GM18517 (cell line): ENCODE results near the gene NEK8.
"Not testable (repeated sequence)": the region's sequence is repeated elsewhere in the genome, so short reads cannot be mapped to it uniquely, and the experiment has no call there.

Experiments used
- ATAC-seq: cut with Tn5 transposase; IDR thresholded peaks from one replicate; pipeline ENCODE4 v1.9.1; 2021; ENCODE audit warnings: mild to moderate bottlenecking, moderate library complexity; ENCODE audit not compliant: unreplicated experiment

The NEK8 gene

GRCh38 chr17:28710861-28711722, 17.5 kb upstream of the NEK8 start:
- ATAC-seq: peak; percentile 73

- no peak for ATAC-seq
Observed at GRCh38 chr17:28711723-28712031, 16.9 kb upstream of the NEK8 start, which contains the start of gene PROCA1. Gene PROCA1, minus strand, starts transcription at chr17:28711888. Its CDS starts 228 bp downstream, at chr17:28711660.

- no peak for ATAC-seq
Observed at GRCh38 chr17:28712032-28712704, 16.4 kb upstream of the NEK8 start.

- no peak for ATAC-seq
Observed at GRCh38 chr17:28712705-28713415, 15.7 kb upstream of the NEK8 start.

- ATAC-seq: no peak
Observed at GRCh38 chr17:28714281-28714680, 14.3 kb upstream of the NEK8 start.

- no peak for ATAC-seq
Observed at GRCh38 chr17:28715217-28715616, 13.4 kb upstream of the NEK8 start.

GRCh38 chr17:28716740-28717577, 11.6 kb upstream of the NEK8 start:
- no peak for ATAC-seq

- ATAC-seq: no peak
Observed at GRCh38 chr17:28717578-28718332, 10.8 kb upstream of the NEK8 start, which contains the start of gene RAB34. Gene RAB34, minus strand, starts transcription at chr17:28717868. Its CDS starts 602 bp downstream, at chr17:28717266.

- no peak for ATAC-seq
Observed at GRCh38 chr17:28718333-28719020, 10.1 kb upstream of the NEK8 start.

GRCh38 chr17:28719021-28719433, 9.6 kb upstream of the NEK8 start:
- peak; percentile 11 for ATAC-seq

- ATAC-seq: no peak
Observed at GRCh38 chr17:28720247-28720996, 8.2 kb upstream of the NEK8 start.

- not testable (repeated sequence) for ATAC-seq
Observed at GRCh38 chr17:28720997-28721329, 7.6 kb upstream of the NEK8 start.

- no peak for ATAC-seq
Observed at GRCh38 chr17:28722417-28723158, 6.0 kb upstream of the NEK8 start.

GRCh38 chr17:28723159-28723835, 5.3 kb upstream of the NEK8 start:
- no peak for ATAC-seq

- not testable (repeated sequence) for ATAC-seq
Observed at GRCh38 chr17:28723836-28724499, 4.6 kb upstream of the NEK8 start.

- ATAC-seq: no peak
Observed at GRCh38 chr17:28724500-28725165, 4.0 kb upstream of the NEK8 start.
